Mesenchymal stem cell (in vitro differentiated cells and primary cell): ENCODE data around the gene IGFBP7.

Experiments
- DNase-seq: peaks from one replicate; pipeline ENCODE4 v3.0.0-alpha.2; 2013
- H2AFZ ChIP-seq: one replicate; pipeline ENCODE4 v1.6.1; 2013; ENCODE audit warnings: low read depth, mild to moderate bottlenecking, control low read depth, inconsistent platforms, low read length, moderate library complexity
- H2AK5ac ChIP-seq: 2 replicates; pipeline ENCODE4 v1.6.1; 2013; ENCODE audit warnings: low read length, moderate library complexity, mild to moderate bottlenecking, inconsistent platforms; ENCODE audit not compliant: severe bottlenecking
- H2BK120ac ChIP-seq: one replicate; pipeline ENCODE4 v1.6.1; 2013; ENCODE audit warnings: low read depth, mild to moderate bottlenecking, inconsistent platforms, low read length, moderate library complexity
- H2BK12ac ChIP-seq, 2 experiments: one replicate each; pipeline ENCODE4 v1.6.1; 2013; ENCODE audit warnings: inconsistent platforms in 2 of 2, low read length in 2 of 2, mild to moderate bottlenecking in 2 of 2, moderate library complexity in 2 of 2, control low read depth in 1 of 2
- H2BK15ac ChIP-seq: one replicate; pipeline ENCODE4 v1.6.1; 2013; ENCODE audit warnings: mild to moderate bottlenecking, low read depth, inconsistent platforms; ENCODE audit not compliant: poor library complexity, severe bottlenecking
- H2BK5ac ChIP-seq: 2 replicates; pipeline ENCODE4 v1.6.1; 2013; ENCODE audit warnings: low read depth, mild to moderate bottlenecking, low read length, control low read depth, inconsistent platforms; ENCODE audit not compliant: poor library complexity, severe bottlenecking
- H3K14ac ChIP-seq, 2 experiments: one replicate each; pipeline ENCODE4 v1.6.1; 2013; ENCODE audit warnings: inconsistent platforms in 2 of 2, low read length in 2 of 2, control low read depth in 1 of 2, mild to moderate bottlenecking in 1 of 2, moderate library complexity in 1 of 2
- H3K18ac ChIP-seq, 2 experiments: one replicate each; pipeline ENCODE4 v1.6.1; 2013; ENCODE audit warnings: inconsistent platforms in 2 of 2, low read length in 2 of 2, control low read depth in 1 of 2, low read depth in 1 of 2, mild to moderate bottlenecking in 1 of 2
- H3K23ac ChIP-seq, 2 experiments: one replicate each; pipeline ENCODE4 v1.6.1; 2013; ENCODE audit warnings: inconsistent platforms in 2 of 2, low read length in 2 of 2, mild to moderate bottlenecking in 2 of 2, moderate library complexity in 2 of 2, control low read depth in 1 of 2
- H3K27ac ChIP-seq: 2 replicates; pipeline ENCODE4 v1.5.1; 2013; ENCODE audit warnings: mild to moderate bottlenecking, moderate library complexity, low read length, control low read depth, inconsistent platforms; ENCODE audit not compliant: poor library complexity, severe bottlenecking
- H3K27me3 ChIP-seq, 2 experiments: 2 replicates each; pipeline versions ENCODE4 v1.6.1 to v1.7.0; 2013; ENCODE audit warnings: low read length in 2 of 2, mild to moderate bottlenecking in 2 of 2, moderate library complexity in 2 of 2, control low read depth in 1 of 2, inconsistent platforms in 1 of 2; ENCODE audit not compliant: control insufficient read depth in 1 of 2, insufficient read depth in 1 of 2
- H3K36me3 ChIP-seq, 2 experiments: 2 replicates each; pipeline versions ENCODE4 v1.6.1 to v1.7.0; 2013; ENCODE audit warnings: low read length in 2 of 2, control low read depth in 1 of 2, inconsistent platforms in 1 of 2, low read depth in 1 of 2, mild to moderate bottlenecking in 1 of 2; ENCODE audit not compliant: insufficient read depth in 2 of 2, control insufficient read depth in 1 of 2
- H3K4ac ChIP-seq, 2 experiments: one replicate each; pipeline ENCODE4 v1.6.1; 2013; ENCODE audit warnings: inconsistent platforms in 2 of 2, low read length in 2 of 2, mild to moderate bottlenecking in 2 of 2, moderate library complexity in 2 of 2, control low read depth in 1 of 2, low read depth in 1 of 2
- H3K4me1 ChIP-seq: 2 replicates; pipeline ENCODE4 v1.6.1; 2013; ENCODE audit warnings: low read depth, low read length, control low read depth; ENCODE audit not compliant: control insufficient read depth, insufficient read depth
- H3K4me2 ChIP-seq: 2 replicates; pipeline ENCODE4 v1.6.1; 2013; ENCODE audit warnings: low read length, mild to moderate bottlenecking, inconsistent platforms; ENCODE audit not compliant: poor library complexity, severe bottlenecking
- H3K4me3 ChIP-seq, 2 experiments: 2 replicates each; pipeline versions ENCODE4 v1.5.1 to v1.7.0; 2013; ENCODE audit warnings: low read length in 2 of 2, mild to moderate bottlenecking in 2 of 2, control low read depth in 1 of 2, low read depth in 1 of 2; ENCODE audit not compliant: insufficient read depth in 1 of 2
- H3K79me1 ChIP-seq: replicated peaks from 2 replicates; pipeline ENCODE4 v1.6.1; 2013; ENCODE audit warnings: mild to moderate bottlenecking, control low read depth, low read length, inconsistent platforms; ENCODE audit not compliant: poor library complexity, severe bottlenecking
- H3K9ac ChIP-seq: 2 replicates; pipeline ENCODE4 v1.7.0; 2013; ENCODE audit warnings: mild to moderate bottlenecking, low read length, moderate library complexity
- H3K9me3 ChIP-seq: 2 replicates; pipeline ENCODE4 v1.7.0; 2013; ENCODE audit warnings: mild to moderate bottlenecking, low read length; ENCODE audit not compliant: control insufficient read depth
- H4K8ac ChIP-seq: one replicate; pipeline ENCODE4 v1.6.1; 2013; ENCODE audit warnings: inconsistent platforms, mild to moderate bottlenecking, low read length, moderate library complexity
- H4K91ac ChIP-seq: one replicate; pipeline ENCODE4 v1.6.1; 2013; ENCODE audit warnings: mild to moderate bottlenecking, low read length, inconsistent platforms
- WGBS: methylation state at CpG from one replicate; pipeline ENCODE4 v1.1.7; 2013; ENCODE audit warnings: mixed read lengths; 5-methylcytosine and 5-hydroxymethylcytosine counted together

The IGFBP7 gene

GRCh38 chr4:57153207-57153606, 43.0 kb upstream of the IGFBP7 start:
- peak; percentile 15 for DNase-seq
- no peak overlapping the region for H2BK15ac ChIP-seq
- H3K9me3 ChIP-seq, result peaks cover 8% of the 10 kb centered on the region
- H3K14ac ChIP-seq, result no peak overlapping the region
- H3K9ac ChIP-seq, result no peak overlapping the region
- peak overlapping the region in 1 of 2 experiments; percentile 99 for H2BK12ac ChIP-seq
- no peak overlapping the region for H3K4me3 ChIP-seq
- H4K8ac ChIP-seq, result no peak overlapping the region
- no peak overlapping the region for H2BK120ac ChIP-seq
- no peak overlapping the region for H2BK5ac ChIP-seq
- peaks cover 0 to 51% of the 10 kb centered on the region in 2 experiments for H3K27me3 ChIP-seq
- peak overlapping the region; percentile 51 for H2AFZ ChIP-seq
- H3K18ac ChIP-seq, result peak overlapping the region; percentile 29 to 93
- H3K4me2 ChIP-seq, result no peak overlapping the region
- 64% methylated on average over 3 of the region's 3 CpGs for WGBS
- no peaks in the 10 kb centered on the region for H3K36me3 ChIP-seq
- H3K4ac ChIP-seq, result peak overlapping the region in 1 of 2 experiments; percentile 45
- peak overlapping the region; percentile 73 for H4K91ac ChIP-seq
- no peak overlapping the region for H2AK5ac ChIP-seq
- peak overlapping the region in 1 of 2 experiments; percentile 78 for H3K23ac ChIP-seq
- H3K27ac ChIP-seq, result no peak overlapping the region
- H3K79me1 ChIP-seq, result no peaks in the 10 kb centered on the region
- H3K4me1 ChIP-seq, result peaks cover 7% of the 10 kb centered on the region

- H3K27ac ChIP-seq, result no peak overlapping the region
- no peak overlapping the region for H4K8ac ChIP-seq
- WGBS, result 70% methylated on average over 7 of the region's 8 CpGs
- H2BK120ac ChIP-seq, result no peak overlapping the region
- no peak overlapping the region for H4K91ac ChIP-seq
- no peak overlapping the region for H2AFZ ChIP-seq
- H3K9me3 ChIP-seq, result peaks cover 8% of the 10 kb centered on the region
- no peak overlapping the region for H2BK5ac ChIP-seq
- H3K18ac ChIP-seq, result peak overlapping the region in 1 of 2 experiments; percentile 82
- peaks cover 4% of the 10 kb centered on the region for H3K4me1 ChIP-seq
- H3K14ac ChIP-seq, result no peak overlapping the region
- DNase-seq, result no peak
- H3K4me3 ChIP-seq, result no peak overlapping the region
- H3K79me1 ChIP-seq, result no peaks in the 10 kb centered on the region
- H2BK12ac ChIP-seq, result peak overlapping the region in 1 of 2 experiments; percentile 21
- H3K23ac ChIP-seq, result no peak overlapping the region
- H3K9ac ChIP-seq, result no peak overlapping the region
- H2AK5ac ChIP-seq, result no peak overlapping the region
- H3K36me3 ChIP-seq, result no peaks in the 10 kb centered on the region
- H3K27me3 ChIP-seq, result peaks cover 0 to 36% of the 10 kb centered on the region in 2 experiments
- no peak overlapping the region for H2BK15ac ChIP-seq
- no peak overlapping the region for H3K4ac ChIP-seq
- no peak overlapping the region for H3K4me2 ChIP-seq
Measured at GRCh38 chr4:57151481-57151880, 41.3 kb upstream of the IGFBP7 start.

- WGBS, result 96% methylated on average over 2 of the region's 2 CpGs
Measured at GRCh38 chr4:57149833-57150232, 39.6 kb upstream of the IGFBP7 start.

GRCh38 chr4:57148831-57149505, 38.8 kb upstream of the IGFBP7 start:
- H3K27ac ChIP-seq, result peak overlapping the region; percentile 56
- no peaks in the 10 kb centered on the region for H3K36me3 ChIP-seq
- peak overlapping the region in 1 of 2 experiments; percentile 23 for H3K18ac ChIP-seq
- H2BK120ac ChIP-seq, result no peak overlapping the region
- no peak overlapping the region for H3K4me3 ChIP-seq
- H4K91ac ChIP-seq, result no peak overlapping the region
- no peak overlapping the region for H3K23ac ChIP-seq
- H4K8ac ChIP-seq, result no peak overlapping the region
- H3K9me3 ChIP-seq, result no peaks in the 10 kb centered on the region
- H3K4ac ChIP-seq, result no peak overlapping the region
- peak; percentile 89 for DNase-seq
- H3K4me2 ChIP-seq, result no peak overlapping the region
- no peak overlapping the region for H2AK5ac ChIP-seq
- H2AFZ ChIP-seq, result no peak overlapping the region
- peak overlapping the region; percentile 3 for H2BK5ac ChIP-seq
- WGBS, result 43% methylated on average over 1 of the region's 1 CpG
- H3K9ac ChIP-seq, result peak overlapping the region; percentile 79
- H2BK15ac ChIP-seq, result no peak overlapping the region
- H3K27me3 ChIP-seq, result peaks cover 0 to 14% of the 10 kb centered on the region in 2 experiments
- H3K4me1 ChIP-seq, result peaks cover 4% of the 10 kb centered on the region
- H2BK12ac ChIP-seq, result no peak overlapping the region
- H3K79me1 ChIP-seq, result no peaks in the 10 kb centered on the region
- no peak overlapping the region for H3K14ac ChIP-seq

More at GRCh38 chr4:57149833-57150232, 39.6 kb upstream of the IGFBP7 start:
- Histone ChIP-seq H3K9me3 (peaks cover under 1% of the 10 kb centered on the region), H3K4ac (peak overlapping the region in 1 of 2 experiments; percentile 50), H3K4me1 (peaks cover 4% of the 10 kb centered on the region), H2BK15ac (no peak overlapping the region), H2AK5ac (no peak overlapping the region), H2BK12ac (no peak overlapping the region), H3K4me3 (no peak overlapping the region), H2BK5ac (no peak overlapping the region), H3K79me1 (no peaks in the 10 kb centered on the region), H3K36me3 (no peaks in the 10 kb centered on the region), H4K91ac (no peak overlapping the region), H3K14ac (peak overlapping the region in 1 of 2 experiments; percentile 41), H3K9ac (no peak overlapping the region), H3K4me2 (no peak overlapping the region), H4K8ac (no peak overlapping the region), H3K18ac (no peak overlapping the region), H3K23ac (no peak overlapping the region), H2BK120ac (no peak overlapping the region), H3K27me3 (peaks cover 0 to 22% of the 10 kb centered on the region in 2 experiments), H3K27ac (no peak overlapping the region), H2AFZ (no peak overlapping the region)
- DNase-seq, result no peak
